Heart left ventricle (tissue), 13 donors: ENCODE measurements around the gene TRIOBP.

Experiments
- CTCF ChIP-seq, 12 donors: fragments of 200-600 bp; sonication (generic) in 4 of 12; IDR thresholded peaks; one replicate each; pipeline versions ENCODE4 v1.5.0 to v1.8.0; 2018 to 2022; ENCODE audit warnings: antibody characterized with exemption in 12 of 12, mild to moderate bottlenecking in 5 of 12
- POLR2A ChIP-seq, 2 donors: fragments of 450-650 bp; IDR thresholded peaks; one replicate each; pipeline ENCODE4 v1.6.1; 2017; ENCODE audit warnings: antibody characterized with exemption in 2 of 2, mild to moderate bottlenecking in 2 of 2, moderate library complexity in 2 of 2
- donor health status: ischemic (EF 13 %, LVEDD 7.1; RV severe dilation, severe dysfunction).
- donor health status: DM: no; HTN: yes; CAD: no.
- donor health status: DM: no; HTN: no; CAD: no.
- donor health status: ischemic (EF 25% LVEDD 6.9; RV normal size, moderate dysfunction).
- donor health status: ischemic (EF 25% LVEDD 5.7; RV mildly dilated, moderate dysfunction).
- donor health status: ischemic (EF 35%, LVEDD 5.7; RV mildly dilated, moderate dysfunction).
- donor health status: nonischemic (EF 11% LVEDD 7.7; RV severe dilation, severe dysfunction).
- donor health status: DM: yes; HTN: yes; CAD: no.
- donor health status: PGD.
- donor health status: ischemic (EF 29% LVEDD 5.4; RV normal size, mild dysfunction).
- donor health status: nonischemic (EF 23%, LVEDD 6.1; RV moderate dilation, normal function).

- TF ChIP-seq CTCF (IDR thresholded peaks at IDR 0.05) = no peak
- no peak for TF ChIP-seq POLR2A (IDR thresholded peaks at IDR 0.05)
These were observed 119.8 kb downstream of the TRIOBP start for GRCh38 chr22:37816543-37817180.
